GM15510 (cell line): ENCODE results near the gene TRPV5.

Experiments used
- POLR2A ChIP-seq: IDR thresholded peaks from 3 replicates; pipeline ENCODE4 v1.6.1; 2011; ENCODE audit warnings: borderline replicate concordance; ENCODE audit not compliant: insufficient read length; ENCODE audit errors: extremely low read depth

Gene TRPV5

GRCh38 chr7:142873281-142873784 lies 60.2 kb downstream of the TRPV5 start:
- TF ChIP-seq POLR2A: no peak

GRCh38 chr7:142872106-142872675 lies 61.4 kb downstream of the TRPV5 start:
- no peak for TF ChIP-seq POLR2A

GRCh38 chr7:142871260-142872105 lies 62.1 kb downstream of the TRPV5 start:
- no peak for TF ChIP-seq POLR2A

GRCh38 chr7:142870566-142871259 lies 62.8 kb downstream of the TRPV5 start:
- TF ChIP-seq POLR2A: no peak

- TF ChIP-seq POLR2A: no peak
Observed at GRCh38 chr7:142870147-142870559, 63.4 kb downstream of the TRPV5 start.

- TF ChIP-seq POLR2A: no peak
Observed at GRCh38 chr7:142869434-142869833, 64.1 kb downstream of the TRPV5 start.

- TF ChIP-seq POLR2A: no peak
Observed at GRCh38 chr7:142868986-142869415, 64.5 kb downstream of the TRPV5 start.

GRCh38 chr7:142868188-142868985 lies 65.2 kb downstream of the TRPV5 start:
- TF ChIP-seq POLR2A: no peak

GRCh38 chr7:142867398-142868187 lies 66.0 kb downstream of the TRPV5 start:
- TF ChIP-seq POLR2A: no peak

- TF ChIP-seq POLR2A: no peak
Observed at GRCh38 chr7:142867097-142867378, 66.5 kb downstream of the TRPV5 start.

- TF ChIP-seq POLR2A: no peak
Observed at GRCh38 chr7:142866361-142867096, 67.0 kb downstream of the TRPV5 start.

GRCh38 chr7:142865766-142866165 lies 67.8 kb downstream of the TRPV5 start:
- TF ChIP-seq POLR2A: no peak
